GM21576 (cell line): Measurements from ENCODE around the gene EPHA5.

Experiments used
- ATAC-seq: cut with Tn5 transposase; IDR thresholded peaks from one replicate; pipeline ENCODE4 v1.9.1; 2021; ENCODE audit warnings: mild to moderate bottlenecking, moderate library complexity; ENCODE audit not compliant: unreplicated experiment

Gene EPHA5

DNA sequence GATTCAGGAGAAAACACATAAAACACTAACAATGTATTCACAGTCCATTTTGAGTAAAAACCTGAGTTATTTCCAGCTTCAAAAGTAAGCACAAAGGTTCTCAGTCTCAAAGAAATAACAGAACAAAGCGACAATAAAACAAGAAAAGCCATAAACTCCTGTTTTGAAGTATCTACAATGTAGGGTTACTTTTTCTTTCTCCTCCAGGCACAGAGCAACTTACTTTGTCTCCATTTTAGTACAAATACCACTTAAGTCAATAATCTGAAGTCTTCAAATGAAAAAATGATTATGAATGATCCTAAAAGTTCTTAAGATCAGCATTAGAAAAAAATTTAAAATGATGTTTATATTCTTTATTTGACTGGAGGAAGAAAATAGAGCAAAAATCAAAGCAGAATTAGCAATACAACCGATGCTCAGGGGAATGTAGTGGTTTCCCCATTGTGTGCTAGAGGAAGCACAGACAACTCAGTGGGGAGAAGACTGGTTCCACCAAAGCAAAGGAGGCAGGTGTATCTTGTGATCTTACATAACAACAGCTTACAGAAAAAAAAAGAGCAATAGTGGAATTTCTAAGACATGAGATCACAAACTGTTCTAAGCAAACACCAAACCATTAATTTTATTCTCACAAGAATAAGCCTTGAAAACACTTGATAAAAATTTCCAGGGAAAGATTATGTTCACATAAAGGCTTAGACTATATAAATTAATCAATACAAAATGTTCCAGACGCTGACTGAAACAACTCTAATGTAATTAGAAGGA is 35.1 kb downstream of the EPHA5 start:
- ATAC-seq = no peak

DNA sequence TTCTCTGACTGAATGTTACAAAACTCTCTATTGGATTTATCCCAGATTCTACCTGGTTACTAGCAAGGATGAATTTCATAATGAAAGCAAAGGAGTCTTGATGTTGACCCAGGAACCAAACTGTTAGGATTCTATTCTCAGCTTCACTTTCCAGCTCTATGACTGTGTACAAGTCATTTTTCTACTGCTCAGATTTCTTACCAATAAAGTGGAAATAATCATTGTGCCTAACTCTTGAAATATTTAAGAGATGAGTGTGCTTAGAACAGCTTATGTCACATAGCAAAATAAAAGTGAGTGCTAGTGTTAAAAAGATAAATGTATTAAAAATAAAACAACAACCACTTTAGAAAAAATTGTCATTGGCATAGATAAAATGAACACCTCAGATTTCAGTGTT is 45.6 kb downstream of the EPHA5 start:
- no peak for ATAC-seq

GRCh38 chr4:65623506-65623905 is 46.8 kb downstream of the EPHA5 start:
- ATAC-seq = no peak

DNA sequence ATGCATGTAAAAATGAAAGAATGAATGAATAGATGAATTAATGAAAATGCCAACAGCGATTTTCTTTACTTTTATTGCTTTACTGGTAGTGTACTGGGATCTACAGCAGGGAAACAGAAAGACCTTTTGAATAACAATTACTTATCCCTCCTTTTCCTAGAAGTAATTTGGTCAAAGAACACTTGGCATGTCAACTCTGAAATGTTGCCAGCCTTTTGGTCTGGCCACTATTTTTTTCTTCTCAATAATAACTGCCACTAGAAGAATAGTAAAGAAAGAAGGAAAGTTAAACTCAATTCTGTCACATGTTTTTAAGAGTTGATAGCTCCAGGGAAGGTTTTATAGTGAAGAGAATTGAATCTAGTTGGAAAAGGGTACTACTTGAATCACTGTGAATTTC is 52.9 kb downstream of the EPHA5 start:
- ATAC-seq = no peak

GRCh38 chr4:65604515-65604914 is 65.8 kb downstream of the EPHA5 start:
- ATAC-seq = no peak

DNA sequence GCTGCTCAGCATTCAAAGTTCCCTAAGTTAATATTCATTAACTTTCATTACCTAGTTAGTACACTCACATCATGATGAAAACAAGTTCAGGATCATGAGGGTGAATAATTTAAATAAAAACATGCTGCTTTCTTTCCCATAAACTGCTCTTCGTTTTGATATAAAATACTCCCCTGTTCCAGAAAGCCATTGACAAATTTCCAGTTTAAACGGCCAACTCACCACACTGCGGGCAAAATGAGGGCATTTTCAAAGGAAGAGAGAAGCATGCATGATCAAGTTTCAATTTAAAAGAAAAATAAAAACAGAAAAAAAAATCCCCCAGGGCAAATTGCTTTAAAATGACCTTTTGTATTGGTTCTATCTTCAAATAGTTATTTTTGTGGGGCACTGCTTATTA is 69.6 kb downstream of the EPHA5 start:
- no peak for ATAC-seq

DNA sequence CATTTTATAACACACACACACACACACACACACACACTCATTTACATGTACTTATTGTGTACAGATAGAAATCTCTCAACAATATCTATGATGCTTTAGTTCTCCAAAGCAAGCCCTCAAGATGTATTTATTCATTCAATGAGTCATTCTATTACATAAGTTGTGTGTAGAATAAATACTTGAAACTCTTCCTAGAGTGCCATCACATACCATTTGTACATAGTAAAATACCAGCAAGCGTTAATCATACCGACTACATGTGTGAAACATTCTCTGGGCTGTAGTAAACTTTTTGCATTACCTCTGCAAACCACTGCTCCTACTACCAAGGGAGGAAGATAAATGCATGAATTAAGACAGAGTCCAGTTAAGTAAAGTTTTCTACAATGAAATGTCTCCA is 70.9 kb downstream of the EPHA5 start:
- no peak for ATAC-seq

GRCh38 chr4:65597697-65598096 is 72.6 kb downstream of the EPHA5 start:
- no peak for ATAC-seq

- no peak for ATAC-seq
Observed at GRCh38 chr4:65592089-65592488, 78.2 kb downstream of the EPHA5 start.

- no peak for ATAC-seq
Observed at GRCh38 chr4:65589921-65590320, 80.4 kb downstream of the EPHA5 start.

DNA sequence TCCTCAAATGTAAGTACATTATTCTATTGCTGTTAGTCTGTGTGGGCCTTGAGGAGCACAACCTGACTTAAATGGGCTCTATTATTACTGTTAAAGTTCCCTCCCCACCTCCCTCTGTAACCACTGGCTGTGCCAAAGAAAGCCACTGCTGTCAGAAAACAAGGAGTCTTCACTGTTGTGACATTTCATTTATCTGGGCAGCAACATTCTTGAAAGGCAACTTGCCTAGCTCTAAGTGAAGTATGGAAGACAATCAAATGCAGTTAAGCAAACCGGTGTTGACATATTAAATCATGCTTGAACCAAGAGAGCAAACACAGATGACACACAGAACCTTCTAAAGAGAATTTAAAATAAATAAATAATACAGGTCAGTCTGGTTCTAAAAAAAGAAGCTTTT is 81.0 kb downstream of the EPHA5 start:
- ATAC-seq = no peak

- ATAC-seq = no peak
Observed at GRCh38 chr4:65580551-65580950, 89.7 kb downstream of the EPHA5 start.

DNA sequence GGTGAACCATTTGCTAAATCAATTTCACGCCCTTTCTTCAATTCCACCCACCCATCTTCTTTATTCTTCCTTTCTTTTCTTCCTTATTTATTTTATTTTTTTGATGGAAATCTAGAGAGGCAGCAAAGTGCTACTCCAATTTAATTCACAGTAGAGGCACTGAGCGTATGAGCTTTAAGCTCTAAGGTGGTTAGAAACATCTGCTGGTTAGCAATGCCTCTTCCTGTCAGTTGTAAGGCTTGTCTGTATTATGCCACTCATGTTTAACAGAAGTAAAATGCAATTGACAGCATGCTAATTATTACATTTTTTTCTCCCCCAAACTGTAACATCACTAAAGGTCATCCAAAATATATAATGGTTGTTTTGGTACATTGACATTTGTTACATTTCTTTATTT is 103.8 kb downstream of the EPHA5 start:
- ATAC-seq = no peak

DNA sequence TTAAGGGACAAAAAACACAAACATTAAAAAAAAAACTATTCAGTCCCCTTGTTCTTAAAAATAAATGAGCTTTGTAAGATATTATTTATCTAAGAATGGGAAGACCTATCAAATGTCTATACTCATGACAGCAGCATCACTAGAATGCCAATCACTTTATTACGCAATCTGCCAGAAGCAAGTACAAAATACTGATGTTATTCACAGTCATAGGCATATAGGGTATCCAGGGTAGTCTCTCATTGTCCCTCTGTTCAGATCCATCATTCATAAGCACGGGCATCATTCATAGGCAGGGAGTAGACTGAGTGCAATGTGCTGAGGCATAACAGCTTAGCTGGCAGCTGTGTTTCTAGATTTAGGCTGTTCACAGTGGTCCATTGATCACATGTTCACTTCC is 109.1 kb downstream of the EPHA5 start:
- no peak for ATAC-seq

DNA sequence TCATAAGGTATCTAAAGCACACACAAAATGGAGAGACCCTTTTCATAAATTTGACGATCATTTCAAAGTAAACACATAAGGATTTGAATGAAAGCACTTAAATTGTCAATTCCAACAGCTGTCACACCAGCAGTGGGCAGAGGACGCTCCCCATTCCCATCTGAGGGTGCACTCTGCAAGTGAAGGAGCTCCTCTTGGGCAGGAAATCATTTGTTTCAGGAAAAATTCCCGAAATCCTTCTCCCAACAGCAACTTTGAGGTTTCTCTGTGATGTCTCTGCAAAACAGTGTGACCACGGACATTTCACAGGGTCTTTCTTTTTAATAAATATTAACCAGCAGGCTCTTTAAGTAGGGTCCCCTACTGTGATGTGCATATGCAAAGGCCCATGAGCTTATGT is 111.0 kb downstream of the EPHA5 start:
- ATAC-seq = no peak

GRCh38 chr4:65552057-65552456 is 118.2 kb downstream of the EPHA5 start:
- no peak for ATAC-seq

GRCh38 chr4:65550500-65550899 is 119.8 kb downstream of the EPHA5 start:
- no peak for ATAC-seq

DNA sequence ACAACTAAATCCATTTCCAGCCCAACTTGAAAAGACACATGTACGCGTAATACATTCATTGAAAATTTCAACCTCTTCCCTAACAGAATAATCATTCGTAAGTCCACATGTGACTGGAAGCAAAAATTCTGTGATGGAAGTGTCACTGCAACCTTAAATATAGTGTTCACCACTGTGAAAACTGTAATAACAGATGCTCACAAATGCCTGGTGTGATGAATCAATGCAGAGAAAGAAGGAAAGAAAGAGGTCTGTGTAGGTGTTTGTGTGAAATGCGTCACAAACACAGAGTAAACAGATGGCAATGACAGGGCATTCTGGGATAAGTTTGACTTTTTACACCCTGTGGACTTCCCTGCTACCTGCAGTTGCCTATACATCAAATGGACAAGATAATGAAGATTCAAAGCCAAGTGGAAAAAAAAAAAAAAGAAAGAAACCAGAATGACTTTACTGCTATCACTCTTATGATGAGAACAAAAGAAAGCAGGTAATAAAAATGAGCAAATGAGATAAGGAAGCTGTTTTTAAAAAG is 123.3 kb downstream of the EPHA5 start:
- no peak for ATAC-seq

GRCh38 chr4:65538571-65538970 is 131.7 kb downstream of the EPHA5 start:
- ATAC-seq = no peak

GRCh38 chr4:65535113-65535512 is 135.2 kb downstream of the EPHA5 start:
- no peak for ATAC-seq

GRCh38 chr4:65521666-65522065 is 148.6 kb downstream of the EPHA5 start:
- no peak for ATAC-seq

DNA sequence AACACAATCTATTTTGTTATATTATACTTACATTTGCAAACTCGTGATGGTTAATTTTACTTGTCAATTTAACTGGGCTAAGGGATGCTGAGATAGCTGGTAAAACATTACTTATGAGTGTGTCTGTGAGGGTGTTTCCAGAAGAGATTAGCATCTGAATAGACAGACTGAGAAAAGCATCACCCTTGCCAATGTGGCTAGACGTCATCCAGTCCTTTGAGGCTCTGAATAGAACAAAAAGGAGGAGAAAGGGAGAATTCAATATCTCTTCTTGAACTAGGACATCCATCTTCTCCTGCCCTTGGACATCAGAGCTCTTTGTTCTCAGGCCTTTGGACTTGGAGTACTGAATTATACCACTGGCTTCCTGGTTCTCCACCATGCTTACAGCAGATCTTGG is 154.6 kb downstream of the EPHA5 start:
- ATAC-seq = no peak

DNA sequence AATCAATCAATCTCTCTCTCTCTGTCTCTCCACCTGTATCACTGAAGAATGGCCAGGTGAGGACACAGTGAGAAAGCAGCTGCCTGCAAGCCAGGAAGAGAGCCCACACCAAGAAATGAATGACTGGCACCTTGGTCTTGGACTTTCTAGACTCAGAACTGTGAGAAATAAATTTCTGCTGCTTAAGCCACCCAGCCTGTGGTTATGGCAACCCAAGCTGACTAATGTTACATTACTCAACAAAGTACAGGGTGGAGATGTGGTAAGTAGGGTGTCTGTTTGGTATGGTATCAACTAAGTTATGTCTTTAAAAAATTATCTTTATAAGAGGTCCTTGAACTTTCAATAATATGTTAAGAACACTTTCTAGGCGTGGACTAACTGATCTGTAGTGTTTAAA is 159.3 kb downstream of the EPHA5 start:
- no peak for ATAC-seq
